Subcutaneous adipose tissue (tissue), 4 donors: ENCODE data around the gene PTBP3. TPM values are rescaled to one million over a fixed set of nuclear protein-coding genes. Genes with fewer than 3 reads are reported as not detected.

ENCODE experiments used
- total RNA-seq, 4 donors: library from RNA; depleted of rRNA; stranded (reverse); fragments of >200 nt; gene quantifications; one replicate each; pipeline ENCODE4 v1.1.0, GENCODE V29; 2016
- TF ChIP-seq, protein P1 (sequence below): fragments of 450-650 bp; IDR thresholded peaks from one replicate; pipeline ENCODE4 v1.5.1; 2016; ENCODE audit warnings: low read depth, mild to moderate bottlenecking, control low read depth, antibody characterized with exemption, moderate library complexity

The PTBP3 gene
- total RNA-seq, 4 donors from 2014 or later = 27.3 to 51.8 (median 37.9) TPM

DNA sequence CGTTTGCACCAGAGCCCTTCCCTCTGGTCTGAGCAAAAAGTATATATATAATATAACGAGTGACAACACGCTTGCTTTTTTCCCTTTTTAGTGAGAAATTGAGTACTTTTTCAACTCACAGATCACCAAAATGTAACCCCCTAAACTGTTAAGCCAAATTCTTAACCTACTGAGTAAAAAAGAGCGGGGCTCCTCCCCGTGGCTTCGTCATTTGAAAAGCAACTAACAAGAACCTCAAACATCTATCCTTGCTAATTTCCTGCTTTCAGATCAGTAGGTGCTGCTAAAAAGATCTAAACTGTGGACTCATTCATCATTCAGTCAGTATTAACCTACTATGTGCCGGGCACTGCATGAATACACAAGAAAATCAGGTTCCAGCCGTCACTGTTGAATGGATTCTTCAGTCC is 1.0 kb upstream of the PTBP3 start:
- TF ChIP-seq, protein P1, sequence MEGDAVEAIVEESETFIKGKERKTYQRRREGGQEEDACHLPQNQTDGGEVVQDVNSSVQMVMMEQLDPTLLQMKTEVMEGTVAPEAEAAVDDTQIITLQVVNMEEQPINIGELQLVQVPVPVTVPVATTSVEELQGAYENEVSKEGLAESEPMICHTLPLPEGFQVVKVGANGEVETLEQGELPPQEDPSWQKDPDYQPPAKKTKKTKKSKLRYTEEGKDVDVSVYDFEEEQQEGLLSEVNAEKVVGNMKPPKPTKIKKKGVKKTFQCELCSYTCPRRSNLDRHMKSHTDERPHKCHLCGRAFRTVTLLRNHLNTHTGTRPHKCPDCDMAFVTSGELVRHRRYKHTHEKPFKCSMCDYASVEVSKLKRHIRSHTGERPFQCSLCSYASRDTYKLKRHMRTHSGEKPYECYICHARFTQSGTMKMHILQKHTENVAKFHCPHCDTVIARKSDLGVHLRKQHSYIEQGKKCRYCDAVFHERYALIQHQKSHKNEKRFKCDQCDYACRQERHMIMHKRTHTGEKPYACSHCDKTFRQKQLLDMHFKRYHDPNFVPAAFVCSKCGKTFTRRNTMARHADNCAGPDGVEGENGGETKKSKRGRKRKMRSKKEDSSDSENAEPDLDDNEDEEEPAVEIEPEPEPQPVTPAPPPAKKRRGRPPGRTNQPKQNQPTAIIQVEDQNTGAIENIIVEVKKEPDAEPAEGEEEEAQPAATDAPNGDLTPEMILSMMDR = no peak

- TF ChIP-seq, protein P1 = no peak
Measured at GRCh38 chr9:112333639-112334431, 416 bp upstream of the PTBP3 start.

DNA sequence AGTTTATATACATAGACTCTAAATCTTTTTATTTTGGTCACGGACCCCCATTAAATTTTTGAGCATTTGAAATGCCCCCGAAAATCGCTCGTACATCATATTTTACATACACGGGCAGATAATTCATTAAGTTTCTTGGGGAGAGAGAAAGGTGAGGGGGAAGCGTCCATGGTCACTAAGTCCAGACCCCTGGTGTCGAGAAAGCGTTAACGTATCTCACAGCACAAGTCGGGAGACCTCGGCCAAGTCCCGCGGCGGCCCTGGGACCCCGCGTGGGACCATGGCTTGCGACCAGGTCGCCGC is 794 bp downstream of the PTBP3 start:
- TF ChIP-seq, protein P1 = no peak

GRCh38 chr9:112332214-112332613 is 1.2 kb downstream of the PTBP3 start:
- TF ChIP-seq, protein P1 = no peak

- TF ChIP-seq, protein P1 = no peak
Measured at GRCh38 chr9:112331674-112331952, 1.8 kb downstream of the PTBP3 start.

DNA sequence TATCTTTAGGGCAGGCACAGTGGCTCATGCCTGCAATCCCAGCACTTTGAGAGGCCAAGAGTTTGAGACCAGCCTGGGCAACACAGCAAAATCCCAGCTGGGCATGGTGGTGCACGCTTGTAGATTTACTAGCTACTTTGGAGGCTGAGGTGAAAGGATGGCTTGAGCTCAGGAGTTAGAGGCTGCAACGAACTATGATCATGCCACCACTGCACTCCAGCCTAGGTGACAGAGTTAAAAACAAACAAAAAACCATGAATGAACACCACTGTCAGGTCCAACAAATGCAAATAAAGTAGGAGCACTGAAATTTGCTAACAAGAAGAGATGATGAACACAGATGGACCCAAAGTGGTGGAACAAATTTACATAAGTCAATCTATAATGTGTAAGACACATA is 4.9 kb downstream of the PTBP3 start:
- TF ChIP-seq, protein P1 = no peak

DNA sequence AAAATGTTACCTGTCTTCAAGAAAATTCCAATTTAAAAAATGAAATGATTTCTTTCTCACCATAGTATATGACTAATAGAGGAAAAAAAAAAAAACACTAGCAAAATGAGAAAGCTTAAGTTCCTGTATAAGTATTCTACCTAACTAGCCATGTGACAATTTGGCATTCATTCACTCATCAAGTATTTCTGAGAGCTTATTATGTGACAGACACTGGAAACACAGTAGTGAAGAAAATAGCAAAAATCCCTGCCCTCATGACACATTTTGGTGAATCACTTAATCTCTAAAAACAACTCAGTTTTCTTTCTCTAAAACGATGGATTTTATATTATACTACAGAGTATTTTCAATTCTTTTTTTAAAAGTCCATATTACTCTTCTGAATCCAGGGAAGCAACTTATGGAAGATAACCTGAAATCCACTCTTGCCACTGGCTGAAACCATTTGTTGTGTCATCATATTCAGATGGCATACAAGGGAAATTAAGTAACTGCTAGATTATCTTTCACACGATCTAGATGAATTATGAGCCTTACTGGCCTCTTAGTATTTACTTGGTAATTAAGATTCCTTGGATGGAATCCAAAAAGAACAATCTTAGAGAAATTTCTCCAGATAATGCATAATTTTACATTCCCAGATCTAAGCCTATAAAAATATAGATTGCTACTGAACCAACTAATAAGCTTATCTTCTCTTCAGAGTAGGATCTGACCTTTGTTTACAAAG is 5.5 kb downstream of the PTBP3 start:
- TF ChIP-seq, protein P1 = no peak
